ENCODE data around the gene MRPS15. TPM values are rescaled to one million over a fixed set of nuclear protein-coding genes. Genes with fewer than 3 reads are reported as not detected.

The MRPS15 gene
- total and polyA plus RNA-seq, 4 donors: 41.8 to 95.0 (median 59.8) TPM

DNA sequence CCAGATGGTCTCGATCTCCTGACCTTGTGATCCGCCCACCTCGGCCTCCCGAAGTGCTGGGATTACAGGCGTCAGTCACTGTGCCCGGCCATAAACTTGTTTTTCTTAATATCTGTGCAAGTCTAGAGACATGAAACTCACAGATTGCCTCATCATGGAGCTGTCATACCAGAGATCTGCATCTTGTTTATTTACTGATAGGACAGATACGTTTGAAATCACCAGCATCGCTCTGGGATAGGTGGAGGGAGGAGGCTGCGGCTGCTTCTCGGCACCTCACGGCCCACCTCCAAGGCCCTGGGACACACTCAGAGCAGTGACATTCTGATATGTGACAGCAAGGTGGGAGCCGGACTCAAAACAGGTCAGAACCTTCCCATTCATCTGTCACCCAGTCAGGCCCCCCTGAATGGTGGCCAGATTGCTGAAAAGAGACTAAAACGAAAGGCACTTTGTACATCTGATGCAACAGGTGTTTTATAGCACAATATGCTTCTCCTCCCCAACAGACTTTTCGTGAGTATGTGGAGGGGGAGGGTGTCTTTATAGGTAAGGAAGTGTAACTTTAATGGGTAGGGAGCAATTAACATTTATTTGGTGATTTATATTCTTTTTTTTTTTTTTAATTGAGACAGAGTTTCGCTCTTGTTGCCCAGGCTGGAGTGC lies 48.4 kb downstream of the MRPS15 start (continued):
- TF ChIP-seq, protein P1, sequence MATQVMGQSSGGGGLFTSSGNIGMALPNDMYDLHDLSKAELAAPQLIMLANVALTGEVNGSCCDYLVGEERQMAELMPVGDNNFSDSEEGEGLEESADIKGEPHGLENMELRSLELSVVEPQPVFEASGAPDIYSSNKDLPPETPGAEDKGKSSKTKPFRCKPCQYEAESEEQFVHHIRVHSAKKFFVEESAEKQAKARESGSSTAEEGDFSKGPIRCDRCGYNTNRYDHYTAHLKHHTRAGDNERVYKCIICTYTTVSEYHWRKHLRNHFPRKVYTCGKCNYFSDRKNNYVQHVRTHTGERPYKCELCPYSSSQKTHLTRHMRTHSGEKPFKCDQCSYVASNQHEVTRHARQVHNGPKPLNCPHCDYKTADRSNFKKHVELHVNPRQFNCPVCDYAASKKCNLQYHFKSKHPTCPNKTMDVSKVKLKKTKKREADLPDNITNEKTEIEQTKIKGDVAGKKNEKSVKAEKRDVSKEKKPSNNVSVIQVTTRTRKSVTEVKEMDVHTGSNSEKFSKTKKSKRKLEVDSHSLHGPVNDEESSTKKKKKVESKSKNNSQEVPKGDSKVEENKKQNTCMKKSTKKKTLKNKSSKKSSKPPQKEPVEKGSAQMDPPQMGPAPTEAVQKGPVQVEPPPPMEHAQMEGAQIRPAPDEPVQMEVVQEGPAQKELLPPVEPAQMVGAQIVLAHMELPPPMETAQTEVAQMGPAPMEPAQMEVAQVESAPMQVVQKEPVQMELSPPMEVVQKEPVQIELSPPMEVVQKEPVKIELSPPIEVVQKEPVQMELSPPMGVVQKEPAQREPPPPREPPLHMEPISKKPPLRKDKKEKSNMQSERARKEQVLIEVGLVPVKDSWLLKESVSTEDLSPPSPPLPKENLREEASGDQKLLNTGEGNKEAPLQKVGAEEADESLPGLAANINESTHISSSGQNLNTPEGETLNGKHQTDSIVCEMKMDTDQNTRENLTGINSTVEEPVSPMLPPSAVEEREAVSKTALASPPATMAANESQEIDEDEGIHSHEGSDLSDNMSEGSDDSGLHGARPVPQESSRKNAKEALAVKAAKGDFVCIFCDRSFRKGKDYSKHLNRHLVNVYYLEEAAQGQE (IDR thresholded peaks at IDR 0.05): no peak
- TF ChIP-seq GABPA (IDR thresholded peaks at IDR 0.05 in 1 of 2, conservative IDR thresholded peaks at IDR 0.05 in 1 of 2) (no peak), HNF4G (IDR thresholded peaks at IDR 0.05) (no peak)

DNA sequence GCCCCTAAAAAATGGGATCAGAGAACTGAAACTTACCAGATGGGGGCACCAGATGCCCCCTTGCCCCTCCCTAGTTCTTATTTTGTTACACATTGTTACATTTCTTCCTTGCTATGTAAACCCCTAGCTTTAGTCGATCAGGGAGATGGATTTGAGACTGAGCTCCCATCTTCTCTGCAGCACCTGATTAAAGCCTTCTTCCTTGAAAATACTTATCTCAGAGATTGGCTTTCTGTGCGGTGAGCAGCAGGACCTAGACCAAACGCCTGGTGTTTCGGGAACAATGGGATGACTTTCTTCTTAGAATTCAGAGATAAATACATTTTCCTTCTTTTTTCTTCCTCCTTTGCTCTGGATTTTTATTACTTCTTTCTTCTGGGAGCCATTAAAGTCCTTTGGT lies 49.8 kb downstream of the MRPS15 start:
- Histone ChIP-seq H3K27me3 (ENCODE audit: control insufficient read depth in 4 of 4, insufficient read depth in 4 of 4, low read length in 3 of 4) (no peaks in the 10 kb centered on the region), H3K4me1 (ENCODE audit: control insufficient read depth in 4 of 4, insufficient read depth in 4 of 4, low read length in 3 of 4) (no peaks in the 10 kb centered on the region), H3K27ac (ENCODE audit: low read depth in 1 of 2, low read length in 2 of 2) (no peak overlapping the region), H3K36me3 (ENCODE audit: control insufficient read depth in 4 of 4, insufficient read depth in 3 of 4, low read depth in 1 of 4, low read length in 3 of 4) (no peaks in the 10 kb centered on the region), H3K9ac (ENCODE audit: low read depth in 1 of 2, low read length in 2 of 2) (no peak overlapping the region), H3K4me3 (ENCODE audit: low read depth in 1 of 3, low read length in 3 of 3) (no peak overlapping the region), H3K9me3 (ENCODE audit: control insufficient read depth in 4 of 4, low read length in 3 of 4) (no peaks in the 10 kb centered on the region)
- no peak for DNase-seq (ENCODE audit: low spot score)
- 95% methylated on average over 4 of the region's 4 CpGs for WGBS
- TF ChIP-seq, protein P2, sequence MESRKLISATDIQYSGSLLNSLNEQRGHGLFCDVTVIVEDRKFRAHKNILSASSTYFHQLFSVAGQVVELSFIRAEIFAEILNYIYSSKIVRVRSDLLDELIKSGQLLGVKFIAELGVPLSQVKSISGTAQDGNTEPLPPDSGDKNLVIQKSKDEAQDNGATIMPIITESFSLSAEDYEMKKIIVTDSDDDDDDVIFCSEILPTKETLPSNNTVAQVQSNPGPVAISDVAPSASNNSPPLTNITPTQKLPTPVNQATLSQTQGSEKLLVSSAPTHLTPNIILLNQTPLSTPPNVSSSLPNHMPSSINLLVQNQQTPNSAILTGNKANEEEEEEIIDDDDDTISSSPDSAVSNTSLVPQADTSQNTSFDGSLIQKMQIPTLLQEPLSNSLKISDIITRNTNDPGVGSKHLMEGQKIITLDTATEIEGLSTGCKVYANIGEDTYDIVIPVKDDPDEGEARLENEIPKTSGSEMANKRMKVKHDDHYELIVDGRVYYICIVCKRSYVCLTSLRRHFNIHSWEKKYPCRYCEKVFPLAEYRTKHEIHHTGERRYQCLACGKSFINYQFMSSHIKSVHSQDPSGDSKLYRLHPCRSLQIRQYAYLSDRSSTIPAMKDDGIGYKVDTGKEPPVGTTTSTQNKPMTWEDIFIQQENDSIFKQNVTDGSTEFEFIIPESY (IDR thresholded peaks at IDR 0.05): no peak
- no peak for TF ChIP-seq GABPA (IDR thresholded peaks at IDR 0.05 in 1 of 2, conservative IDR thresholded peaks at IDR 0.05 in 1 of 2)
- TF ChIP-seq HNF4A (conservative IDR thresholded peaks at IDR 0.05): no peak
- TF ChIP-seq FOXA2 (IDR thresholded peaks at IDR 0.05): no peak
- no peak for TF ChIP-seq HNF4G (IDR thresholded peaks at IDR 0.05)
- TF ChIP-seq, protein P3, sequence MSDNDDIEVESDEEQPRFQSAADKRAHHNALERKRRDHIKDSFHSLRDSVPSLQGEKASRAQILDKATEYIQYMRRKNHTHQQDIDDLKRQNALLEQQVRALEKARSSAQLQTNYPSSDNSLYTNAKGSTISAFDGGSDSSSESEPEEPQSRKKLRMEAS (IDR thresholded peaks at IDR 0.05): no peak
- TF ChIP-seq RAD21 (IDR thresholded peaks at IDR 0.05): no peak
- TF ChIP-seq JUND (IDR thresholded peaks at IDR 0.05): no peak

DNA sequence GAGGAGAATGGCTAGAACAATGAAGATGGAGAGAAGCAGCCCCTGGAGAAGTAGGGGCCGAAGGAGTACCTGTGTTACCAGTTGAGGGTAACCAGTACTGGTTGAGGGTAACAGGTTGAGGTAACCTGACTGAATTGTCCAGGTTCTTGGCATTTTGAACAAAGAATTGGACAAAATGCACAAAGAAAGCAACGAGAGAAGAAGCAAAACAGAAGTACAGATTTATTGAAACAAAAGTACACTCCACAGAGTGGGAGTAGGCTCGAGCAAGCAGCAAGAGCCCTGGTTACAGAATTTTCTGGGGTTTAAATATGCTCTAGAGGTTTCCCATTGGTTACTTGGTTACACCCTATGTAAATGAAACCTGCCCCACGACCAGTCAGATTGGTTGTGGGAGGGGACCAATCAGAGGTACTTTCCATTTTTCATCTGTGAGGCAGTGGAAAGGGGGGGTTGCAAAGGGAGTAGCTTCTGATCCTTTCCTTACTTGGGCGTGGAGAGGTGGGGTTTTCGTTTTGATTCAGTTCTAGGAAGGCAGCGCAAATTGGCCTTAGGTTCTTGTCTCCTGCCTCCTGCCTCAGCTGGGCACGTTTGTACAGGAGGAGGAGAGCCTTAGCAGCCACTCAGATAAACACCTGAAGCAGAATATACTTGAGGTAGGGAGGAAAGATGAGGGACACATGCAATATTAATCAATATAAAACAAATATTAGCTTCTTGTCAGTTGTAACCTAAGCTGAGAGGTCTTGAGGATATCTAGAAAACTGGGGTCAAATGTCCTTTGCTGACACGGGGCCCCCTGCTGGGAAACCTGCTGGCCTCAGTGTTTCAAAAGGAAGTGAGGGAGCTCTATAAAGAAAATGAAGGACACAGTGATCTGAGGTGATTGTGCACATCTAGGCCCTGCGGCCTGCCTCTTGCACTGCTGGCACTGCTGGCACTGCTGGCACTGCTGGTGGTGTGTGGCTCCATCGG lies 52.2 kb downstream of the MRPS15 start:
- DNase-seq (ENCODE audit: low spot score): no peak
- Histone ChIP-seq H3K9ac (ENCODE audit: low read depth in 1 of 2, low read length in 2 of 2) (no peak overlapping the region), H3K36me3 (ENCODE audit: control insufficient read depth in 4 of 4, insufficient read depth in 3 of 4, low read depth in 1 of 4, low read length in 3 of 4) (no peaks in the 10 kb centered on the region), H3K4me3 (ENCODE audit: low read depth in 1 of 3, low read length in 3 of 3) (no peak overlapping the region), H3K9me3 (ENCODE audit: control insufficient read depth in 4 of 4, low read length in 3 of 4) (no peaks in the 10 kb centered on the region), H3K27ac (ENCODE audit: low read depth in 1 of 2, low read length in 2 of 2) (no peak overlapping the region), H3K27me3 (ENCODE audit: control insufficient read depth in 4 of 4, insufficient read depth in 4 of 4, low read length in 3 of 4) (no peaks in the 10 kb centered on the region), H3K4me1 (ENCODE audit: control insufficient read depth in 4 of 4, insufficient read depth in 4 of 4, low read length in 3 of 4) (no peaks in the 10 kb centered on the region)
- 70% methylated on average over 11 of the region's 11 CpGs for WGBS
- TF ChIP-seq, protein P4, sequence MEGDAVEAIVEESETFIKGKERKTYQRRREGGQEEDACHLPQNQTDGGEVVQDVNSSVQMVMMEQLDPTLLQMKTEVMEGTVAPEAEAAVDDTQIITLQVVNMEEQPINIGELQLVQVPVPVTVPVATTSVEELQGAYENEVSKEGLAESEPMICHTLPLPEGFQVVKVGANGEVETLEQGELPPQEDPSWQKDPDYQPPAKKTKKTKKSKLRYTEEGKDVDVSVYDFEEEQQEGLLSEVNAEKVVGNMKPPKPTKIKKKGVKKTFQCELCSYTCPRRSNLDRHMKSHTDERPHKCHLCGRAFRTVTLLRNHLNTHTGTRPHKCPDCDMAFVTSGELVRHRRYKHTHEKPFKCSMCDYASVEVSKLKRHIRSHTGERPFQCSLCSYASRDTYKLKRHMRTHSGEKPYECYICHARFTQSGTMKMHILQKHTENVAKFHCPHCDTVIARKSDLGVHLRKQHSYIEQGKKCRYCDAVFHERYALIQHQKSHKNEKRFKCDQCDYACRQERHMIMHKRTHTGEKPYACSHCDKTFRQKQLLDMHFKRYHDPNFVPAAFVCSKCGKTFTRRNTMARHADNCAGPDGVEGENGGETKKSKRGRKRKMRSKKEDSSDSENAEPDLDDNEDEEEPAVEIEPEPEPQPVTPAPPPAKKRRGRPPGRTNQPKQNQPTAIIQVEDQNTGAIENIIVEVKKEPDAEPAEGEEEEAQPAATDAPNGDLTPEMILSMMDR (IDR thresholded peaks at IDR 0.05; ENCODE audit: low read depth, low read length, missing input control): no peak
- no peak for TF ChIP-seq EGR1 (IDR thresholded peaks at IDR 0.05; ENCODE audit: low read depth in 2 of 2)
- TF ChIP-seq, protein P2 (IDR thresholded peaks at IDR 0.05): no peak
